ENCODE data around the gene VASH1. TPM values are rescaled to one million over a fixed set of nuclear protein-coding genes. Genes with fewer than 3 reads are reported as not detected.

The VASH1 gene
- total RNA-seq, 2 donors from 2014 or later: 1.8 to 6.5 TPM

DNA sequence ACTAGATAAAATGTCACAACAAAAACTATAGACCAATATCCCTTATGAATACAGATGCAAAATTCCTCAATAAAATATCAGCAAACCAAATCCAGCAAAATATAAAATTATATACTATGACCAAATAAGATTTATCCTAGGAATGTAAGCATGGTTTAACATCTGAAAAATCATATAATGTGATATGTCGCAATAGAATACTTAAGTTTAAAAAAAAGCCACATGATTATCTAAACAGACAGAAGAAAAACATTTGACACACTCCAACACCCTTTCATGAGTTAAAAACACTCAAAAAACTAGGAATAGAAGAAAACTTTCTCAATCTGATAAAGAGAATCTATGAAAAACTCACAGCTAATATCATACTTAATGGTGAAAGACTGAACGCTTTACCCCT, 31.2 kb downstream of the VASH1 start:
- Mint-ChIP-seq H3K36me3 (peaks cover 0 to 5% of the 10 kb centered on the region in 2 donors), H3K9me3 (no peaks in the 10 kb centered on the region)
- ATAC-seq: no peak

DNA sequence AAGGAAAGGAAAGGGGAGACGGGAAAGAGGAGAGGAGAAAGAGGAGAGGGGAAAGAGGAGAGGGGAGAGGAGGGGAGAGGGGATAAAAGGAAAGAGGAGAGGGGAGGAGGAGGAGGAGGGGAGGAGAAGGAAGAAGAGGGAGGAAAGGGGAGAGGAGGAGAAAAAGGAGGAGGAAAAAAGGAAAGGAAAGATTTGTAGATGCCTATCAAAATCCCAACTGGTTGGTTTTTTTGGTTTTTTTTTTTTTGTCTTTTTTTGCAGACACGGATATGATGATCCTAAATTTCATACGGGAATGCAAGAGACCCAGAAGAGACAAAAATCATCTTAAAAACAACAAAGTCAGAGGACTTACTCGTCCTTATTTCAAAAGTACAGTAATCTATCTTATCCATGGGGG, 32.1 kb downstream of the VASH1 start:
- DNase-seq (ENCODE audit: low spot score in 2 of 2) (no peak), ATAC-seq (no peak)
- H3K36me3 Mint-ChIP-seq: peaks cover 0 to 5% of the 10 kb centered on the region in 2 donors
- H3K27ac Mint-ChIP-seq: no peak overlapping the region
- H3K9me3 Mint-ChIP-seq: no peaks in the 10 kb centered on the region

More for the DNA sequence above, 31.2 kb downstream of the VASH1 start:
- H3K27ac Mint-ChIP-seq: no peak overlapping the region
- DNase-seq (ENCODE audit: low spot score in 2 of 2): no peak

DNA sequence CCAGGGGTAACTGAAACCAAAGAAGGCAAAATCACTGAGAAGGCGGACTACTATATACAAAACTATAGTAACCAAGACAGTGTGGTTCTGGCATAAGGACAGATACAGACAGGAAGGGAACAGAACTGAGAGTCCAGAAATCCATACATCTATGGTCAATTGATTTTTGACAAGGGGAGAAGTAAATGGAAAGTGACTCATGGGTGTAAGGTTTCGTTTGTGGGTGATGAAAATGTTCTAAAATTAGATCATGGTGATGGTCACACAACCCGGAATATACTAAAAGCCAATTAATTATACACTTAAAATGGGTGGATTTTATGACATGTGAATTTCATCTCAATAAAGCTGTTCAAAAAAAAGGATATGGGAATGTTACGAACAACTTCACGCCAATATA, 32.7 kb downstream of the VASH1 start:
- peaks cover 0 to 5% of the 10 kb centered on the region in 2 donors for H3K36me3 Mint-ChIP-seq
- DNase-seq (ENCODE audit: low spot score in 2 of 2) (no peak), ATAC-seq (peak in 1 of 2 donors; percentile 29)
- H3K9me3 Mint-ChIP-seq: no peaks in the 10 kb centered on the region
- no peak overlapping the region for H3K27ac Mint-ChIP-seq

DNA sequence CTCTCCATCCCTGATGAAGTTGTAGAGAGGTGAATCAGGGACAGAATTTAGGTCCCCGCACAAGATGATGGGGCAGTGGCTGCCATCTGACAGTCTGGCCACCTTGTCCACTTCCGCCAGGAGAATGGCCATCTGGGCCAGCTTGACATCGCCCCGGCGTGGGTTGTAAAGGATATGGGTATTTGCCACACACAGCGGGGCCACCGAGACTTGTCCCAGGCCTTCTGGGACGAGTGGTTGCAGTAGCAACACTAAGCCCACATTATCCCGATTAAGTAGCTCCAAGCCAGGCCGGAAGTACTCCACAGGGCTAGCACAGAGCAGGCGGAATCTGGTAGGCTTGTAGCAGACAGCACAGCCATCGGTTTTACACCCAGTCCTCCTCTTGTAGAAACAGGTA, 45.2 kb downstream of the VASH1 start:
- DNase-seq (ENCODE audit: low spot score in 2 of 2) (no peak), ATAC-seq (no peak)
- Mint-ChIP-seq H3K9me3 (no peaks in the 10 kb centered on the region), H3K36me3 (peaks cover 18 to 20% of the 10 kb centered on the region in 2 donors), H3K27ac (no peak overlapping the region)

DNA sequence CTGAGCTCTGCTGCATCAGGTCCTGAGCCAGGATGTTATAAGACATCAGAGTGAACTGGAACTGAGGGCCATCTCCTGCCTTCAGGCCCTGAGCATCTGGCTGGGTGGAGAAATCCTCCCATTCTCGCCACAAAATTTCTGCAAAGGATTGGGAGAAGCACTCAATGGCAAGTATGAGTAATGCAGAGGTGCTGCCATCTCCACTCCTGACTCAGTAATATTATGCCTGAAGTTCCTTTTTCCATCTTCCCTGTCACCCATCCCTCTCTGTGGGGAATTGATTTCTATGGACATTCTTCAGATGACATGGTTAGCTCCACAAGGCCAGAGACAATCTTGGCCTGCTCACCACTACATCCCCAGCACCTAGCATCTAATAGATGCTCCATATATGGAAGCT, 46.7 kb downstream of the VASH1 start:
- peaks cover 9 to 13% of the 10 kb centered on the region in 2 donors for H3K36me3 Mint-ChIP-seq
- no peak for ATAC-seq
- no peaks in the 10 kb centered on the region for H3K9me3 Mint-ChIP-seq
- H3K27ac Mint-ChIP-seq: no peak overlapping the region
- no peak for DNase-seq (ENCODE audit: low spot score in 2 of 2)

GRCh38 chr14:76808990-76809389, 47.7 kb downstream of the VASH1 start:
- H3K27ac Mint-ChIP-seq: no peak overlapping the region
- H3K9me3 Mint-ChIP-seq: no peaks in the 10 kb centered on the region
- peaks cover 0 to 4% of the 10 kb centered on the region in 2 donors for H3K36me3 Mint-ChIP-seq
- no peak for ATAC-seq
- no peak for DNase-seq (ENCODE audit: low spot score in 2 of 2)

DNA sequence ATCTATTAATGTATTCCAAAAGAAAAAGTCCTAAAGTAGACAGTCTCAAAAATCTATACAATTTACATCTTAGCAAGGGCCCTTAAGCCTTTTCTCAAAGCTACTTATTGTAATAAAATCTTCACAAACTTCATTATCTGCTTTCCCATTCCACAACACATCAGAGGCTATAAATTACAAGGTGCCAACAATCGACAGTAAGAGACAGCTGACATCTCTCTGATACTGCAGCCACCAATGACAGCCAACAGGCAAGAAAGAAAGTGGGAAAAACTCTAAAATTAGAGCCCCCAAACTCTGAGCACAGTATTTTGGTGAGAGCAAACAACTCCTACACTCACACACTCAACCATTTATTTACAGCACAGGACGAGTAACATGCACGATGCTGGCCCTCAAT, 49.3 kb downstream of the VASH1 start:
- Mint-ChIP-seq H3K36me3 (peaks cover 0 to 4% of the 10 kb centered on the region in 2 donors), H3K27ac (no peak overlapping the region), H3K9me3 (no peaks in the 10 kb centered on the region)
- DNase-seq (ENCODE audit: low spot score in 2 of 2): no peak
- no peak for ATAC-seq

DNA sequence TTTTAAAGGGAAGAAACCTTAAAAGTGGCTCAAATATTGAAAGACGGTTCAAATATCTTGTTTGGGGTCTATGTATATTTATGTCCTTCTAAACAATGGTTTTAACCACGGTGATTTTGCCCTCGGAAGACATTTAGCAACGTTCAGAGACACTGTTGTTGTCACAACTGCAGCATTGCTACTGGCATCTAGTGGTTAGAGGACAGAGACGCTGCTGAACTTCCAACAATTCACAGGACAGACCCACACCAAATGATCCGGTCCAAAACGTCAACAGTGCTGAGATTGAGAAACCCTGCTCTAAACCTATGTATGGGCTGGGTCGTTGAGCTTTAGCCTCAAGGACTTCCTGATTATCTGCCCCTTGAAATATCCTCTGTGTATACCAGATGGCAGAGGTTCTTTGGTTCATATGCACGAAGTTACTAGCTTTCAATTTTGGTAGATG, 49.7 kb downstream of the VASH1 start:
- H3K36me3 Mint-ChIP-seq: peaks cover 0 to 4% of the 10 kb centered on the region in 2 donors
- DNase-seq (ENCODE audit: low spot score in 2 of 2) (peak in 1 of 2 donors; percentile 13), ATAC-seq (peak in 1 of 2 donors; percentile 23)
- peak overlapping the region; percentile 52 to 91 for H3K27ac Mint-ChIP-seq
- no peaks in the 10 kb centered on the region for H3K9me3 Mint-ChIP-seq

- H3K27ac Mint-ChIP-seq: peak overlapping the region; percentile 52 to 91
- peaks cover 0 to 4% of the 10 kb centered on the region in 2 donors for H3K36me3 Mint-ChIP-seq
- no peaks in the 10 kb centered on the region for H3K9me3 Mint-ChIP-seq
- DNase-seq (ENCODE audit: low spot score in 2 of 2) (no peak), ATAC-seq (no peak)
Measured at GRCh38 chr14:76811561-76811960, 50.3 kb downstream of the VASH1 start.

- H3K36me3 Mint-ChIP-seq: peaks cover 0 to 1% of the 10 kb centered on the region in 2 donors
- ATAC-seq (peak in 1 of 2 donors; percentile 2), DNase-seq (ENCODE audit: low spot score in 2 of 2) (peak in 1 of 2 donors; percentile 8)
- no peaks in the 10 kb centered on the region for H3K9me3 Mint-ChIP-seq
- H3K27ac Mint-ChIP-seq: peak overlapping the region; percentile 91 to 97
Measured at GRCh38 chr14:76812093-76812421, 50.8 kb downstream of the VASH1 start.

DNA sequence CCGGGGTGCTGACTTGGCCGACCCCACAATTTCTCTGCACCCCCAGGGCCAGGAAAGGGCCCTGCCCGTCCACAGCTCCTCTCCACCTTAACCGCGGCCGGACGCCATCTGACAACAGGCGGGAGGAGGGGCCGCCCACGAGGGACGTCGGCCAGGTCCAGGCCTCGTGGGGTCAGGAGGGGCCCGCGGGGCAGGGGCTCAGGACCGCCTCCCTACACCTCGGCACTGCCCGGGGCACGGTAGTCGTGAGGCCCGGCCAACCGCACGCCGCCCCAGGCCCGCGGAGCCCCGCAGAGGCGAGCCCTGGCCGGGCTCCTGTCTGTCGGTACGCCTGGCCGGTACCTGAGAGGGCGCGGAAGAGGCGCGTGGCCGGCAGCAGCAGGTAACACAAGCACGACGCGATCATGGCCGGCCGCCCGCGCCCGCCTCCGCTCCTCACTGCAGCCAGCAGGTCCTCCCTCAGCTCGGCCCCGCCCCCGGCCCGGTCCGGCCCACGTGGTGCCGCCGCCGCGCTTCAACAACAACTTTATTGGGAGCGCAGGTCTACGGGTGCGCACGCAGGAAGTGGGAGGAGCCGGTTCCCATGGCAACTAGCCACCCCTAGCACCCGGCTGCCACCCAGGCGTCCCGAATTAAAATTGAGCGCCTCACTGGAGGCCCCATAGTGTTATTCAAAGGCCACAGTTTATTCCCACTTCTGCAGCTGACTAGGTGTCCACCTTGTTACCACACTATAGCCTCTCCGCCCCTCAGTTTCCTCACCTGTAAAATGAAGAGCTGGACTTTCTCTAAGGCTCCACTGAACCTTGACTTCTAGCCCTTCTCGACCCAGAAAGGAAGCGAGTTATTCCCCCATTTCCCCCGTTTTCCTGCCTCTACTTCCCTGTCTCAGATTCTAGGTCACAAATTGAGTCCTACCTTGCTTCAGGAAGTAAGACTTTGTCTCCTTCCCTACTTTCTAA, 51.4 kb downstream of the VASH1 start, which contains the start of gene ANGEL1:
TSS of gene ANGEL1 (minus strand) at position 461 of the 962 bp plus-strand sequence. CDS start at position 406, 55 bp downstream.
- peak; percentile 93 to 94 for ATAC-seq

GRCh38 chr14:76814726-76815645, 53.7 kb downstream of the VASH1 start:
- Mint-ChIP-seq H3K27ac (no peak overlapping the region), H3K36me3 (no peaks in the 10 kb centered on the region), H3K9me3 (no peaks in the 10 kb centered on the region)
- no peak for ATAC-seq
- DNase-seq (ENCODE audit: low spot score in 2 of 2): no peak

More for the DNA sequence above, 51.4 kb downstream of the VASH1 start, which contains the start of gene ANGEL1:
- Mint-ChIP-seq H3K36me3 (no peaks in the 10 kb centered on the region), H3K9me3 (no peaks in the 10 kb centered on the region), H3K27ac (peak within 1 kb of the TSS; percentile 91 to 97)
- DNase-seq (ENCODE audit: low spot score in 2 of 2): peak; percentile 96 to 97

- peak in 1 of 2 donors; percentile 55 for ATAC-seq
- Mint-ChIP-seq H3K9me3 (no peaks in the 10 kb centered on the region), H3K36me3 (no peaks in the 10 kb centered on the region), H3K27ac (no peak overlapping the region)
- no peak for DNase-seq (ENCODE audit: low spot score in 2 of 2)
Measured at GRCh38 chr14:76820700-76821099, 59.4 kb downstream of the VASH1 start.

DNA sequence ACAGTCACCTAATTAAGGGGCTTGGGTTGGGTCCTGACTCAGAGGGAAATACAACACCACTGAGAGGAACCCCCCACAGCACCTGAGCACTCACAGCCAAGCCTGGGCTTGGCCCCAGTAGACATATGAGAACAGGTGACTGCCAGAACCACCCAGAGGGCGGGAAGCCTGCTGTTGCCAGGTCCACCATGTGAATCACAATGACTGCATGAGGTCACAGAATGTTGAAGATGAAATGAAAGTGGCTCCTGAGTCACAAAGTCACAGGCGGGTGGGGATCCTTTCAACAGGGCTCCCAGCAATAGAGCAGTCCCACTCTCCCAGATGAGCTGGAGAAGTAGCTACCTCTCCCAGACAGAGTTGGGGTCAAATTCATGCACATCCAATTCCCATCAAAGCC, 64.9 kb downstream of the VASH1 start, which contains the start of gene LRRC74A:
TSS of gene LRRC74A (plus strand) at position 287 of the 400 bp plus-strand sequence. CDS start 290 bp downstream, outside the sequence.
- no peaks in the 10 kb centered on the region for H3K9me3 Mint-ChIP-seq
- DNase-seq (ENCODE audit: low spot score in 2 of 2) (no peak), ATAC-seq (peak; percentile 7 to 20)
- no peaks in the 10 kb centered on the region for H3K36me3 Mint-ChIP-seq
- H3K27ac Mint-ChIP-seq: no peak within 1 kb of the TSS

DNA sequence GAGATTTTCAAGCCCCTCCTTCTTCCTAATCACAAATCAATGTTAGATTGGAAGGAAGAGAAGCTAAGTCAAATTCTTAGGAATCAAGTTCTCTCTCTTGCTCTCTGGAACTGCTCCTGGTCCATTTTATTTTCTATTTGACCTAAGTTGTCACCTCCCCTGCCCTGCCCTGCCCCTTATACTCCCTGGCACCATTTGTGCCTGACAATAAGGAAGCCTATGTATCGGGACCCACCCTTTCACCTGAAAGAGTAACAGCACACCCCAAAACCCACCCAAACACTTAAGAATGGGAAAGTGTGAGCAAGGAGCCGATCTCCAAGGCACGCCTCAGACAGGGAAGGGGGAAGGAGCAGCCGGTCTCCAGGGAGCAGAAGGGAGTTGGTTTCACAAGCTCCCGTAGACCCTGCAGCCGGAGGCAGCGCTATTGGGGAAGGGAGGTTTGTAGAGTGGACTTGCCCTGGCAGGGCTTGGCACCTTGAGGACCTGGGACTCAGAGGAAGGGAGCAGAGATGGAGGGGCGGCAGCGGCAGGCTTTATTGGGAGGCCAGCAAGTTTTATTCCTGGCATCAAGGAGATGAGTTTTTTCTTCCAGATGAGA, 66.5 kb downstream of the VASH1 start:
- no peak for ATAC-seq
- H3K27ac Mint-ChIP-seq: no peak overlapping the region
- no peak for DNase-seq (ENCODE audit: low spot score in 2 of 2)
- no peaks in the 10 kb centered on the region for H3K9me3 Mint-ChIP-seq
- no peaks in the 10 kb centered on the region for H3K36me3 Mint-ChIP-seq

DNA sequence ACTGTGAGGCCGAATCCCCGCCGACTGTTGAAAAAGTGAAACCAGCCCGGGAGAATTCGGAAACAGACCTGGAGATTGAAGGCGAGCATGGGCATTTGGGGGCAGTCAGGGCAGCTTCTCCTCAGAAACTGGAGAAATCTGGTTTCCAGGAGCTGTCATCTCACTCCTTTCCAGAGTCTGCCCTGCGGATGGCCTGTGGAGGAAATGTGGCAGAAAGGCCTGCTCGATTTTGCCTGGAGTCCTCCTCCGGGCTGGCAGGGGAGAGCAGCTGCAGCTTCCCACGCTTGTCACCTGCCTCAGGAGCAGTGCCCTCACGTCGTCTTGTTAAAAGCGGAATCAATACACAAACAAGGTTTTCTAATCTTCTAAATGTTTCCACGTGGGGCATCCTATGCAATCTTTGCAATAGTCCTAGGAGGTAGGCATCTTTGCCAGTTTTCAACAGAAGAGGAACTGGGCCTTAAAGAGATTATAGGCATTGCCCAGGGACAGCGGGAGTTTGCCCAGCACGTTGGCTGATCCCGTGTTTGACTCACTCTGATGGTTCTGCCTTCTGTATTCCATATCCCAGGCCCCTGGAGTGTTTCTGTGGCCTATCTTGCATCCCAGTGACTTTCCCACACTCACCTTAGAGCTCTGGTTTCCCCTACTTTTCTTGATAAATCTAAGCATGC, 67.2 kb downstream of the VASH1 start:
- H3K27ac Mint-ChIP-seq: peak overlapping the region in 1 of 2 donors; percentile 73
- no peaks in the 10 kb centered on the region for H3K9me3 Mint-ChIP-seq
- H3K36me3 Mint-ChIP-seq: no peaks in the 10 kb centered on the region
- DNase-seq (ENCODE audit: low spot score in 2 of 2) (no peak), ATAC-seq (no peak)
